DLD1 (cell line): ENCODE data around the gene NOS1AP.
"Not testable (repeated sequence)": the region's sequence is repeated elsewhere in the genome, so short reads cannot be mapped to it uniquely, and the experiment has no call there.

Source experiments
- in situ Hi-C: cut with HindIII; loops from 2 replicates; pipeline ENCODE4 v1.10.0; 2017; ENCODE audit warnings: low sequenced_read_pairs

NOS1AP gene

DNA sequence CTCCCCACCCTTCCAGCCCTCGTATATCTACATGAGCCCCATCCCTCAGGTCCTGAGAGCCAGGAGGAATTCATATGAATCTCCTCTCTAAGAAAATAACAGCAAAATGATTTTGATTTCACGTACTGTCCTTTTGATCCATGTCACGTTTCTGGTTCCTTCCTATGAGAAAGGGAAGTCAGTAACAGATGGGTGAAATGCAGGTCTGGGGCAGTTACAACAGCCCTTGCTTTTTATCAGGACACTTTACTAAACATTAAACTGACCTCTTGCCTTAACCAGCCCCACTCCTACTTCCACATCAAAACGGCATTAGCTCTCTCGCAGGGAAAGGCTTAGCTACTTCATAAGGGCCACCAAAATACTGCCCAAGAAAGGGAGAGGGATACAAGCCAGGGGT is 248.1 kb downstream of the NOS1AP start:
- in situ Hi-C loops = no loop called here

DNA sequence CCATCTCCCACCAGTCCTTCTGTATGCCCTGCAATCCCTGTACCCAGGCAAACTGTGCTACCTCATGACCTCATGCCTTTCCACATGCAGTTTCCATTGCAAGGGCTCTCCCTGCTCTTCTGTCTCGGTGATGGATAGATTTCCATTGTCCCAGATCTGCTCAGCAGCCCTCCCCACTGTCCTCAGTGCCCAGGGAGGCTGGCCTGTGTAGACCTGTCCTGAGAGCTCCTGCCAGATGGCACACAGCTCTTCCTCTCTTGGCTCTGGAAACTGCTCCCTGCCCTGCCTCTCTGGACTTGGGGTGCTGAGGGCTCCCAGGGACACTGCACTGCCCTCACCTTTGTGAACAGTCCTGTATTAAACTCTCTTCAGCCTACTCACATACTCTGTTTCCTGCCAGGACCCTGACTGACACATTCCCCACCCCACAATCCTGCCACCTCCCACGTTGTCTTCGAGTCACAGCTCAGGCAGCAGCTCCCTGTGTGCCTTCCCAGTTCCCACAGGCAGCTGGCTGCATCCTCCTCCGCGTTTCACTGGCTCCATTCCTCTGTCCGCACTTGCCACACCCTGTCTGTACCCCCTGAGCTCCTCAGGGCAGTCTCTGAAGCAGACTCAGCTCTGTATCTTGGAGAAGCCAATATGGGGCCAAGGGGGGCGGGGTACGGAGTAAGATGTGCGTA is 250.1 kb downstream of the NOS1AP start:
- in situ Hi-C loops = no loop called here

DNA sequence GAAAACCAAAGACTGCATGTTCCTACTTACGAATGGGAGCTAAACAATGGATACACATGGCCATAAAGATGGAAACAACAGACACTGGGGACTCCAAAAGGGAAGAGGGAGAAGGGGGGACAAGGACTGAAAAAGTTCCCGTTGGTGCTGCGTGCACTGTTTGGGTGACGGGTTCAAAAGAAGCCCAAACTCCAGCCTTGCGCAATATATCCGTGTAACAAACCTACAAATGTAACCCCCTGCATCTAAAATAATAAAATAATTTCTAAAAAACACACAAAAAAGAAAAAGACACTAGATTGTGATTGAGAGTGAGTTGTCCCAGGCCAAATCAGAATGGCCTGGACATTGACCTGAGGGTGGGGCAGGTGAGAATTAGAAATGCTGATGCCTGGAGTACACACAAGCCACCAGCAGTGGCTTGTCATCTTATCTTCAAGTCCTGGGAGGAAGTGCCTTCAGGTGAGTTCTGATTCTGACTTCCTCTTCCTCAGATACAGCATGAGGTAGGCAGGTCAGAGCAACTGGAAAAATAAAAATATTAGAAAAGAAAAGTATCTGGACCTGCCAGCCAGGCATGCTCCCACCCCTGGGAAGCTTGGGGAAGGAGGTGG is 252.4 kb downstream of the NOS1AP start:
- in situ Hi-C loops = no loop called here

DNA sequence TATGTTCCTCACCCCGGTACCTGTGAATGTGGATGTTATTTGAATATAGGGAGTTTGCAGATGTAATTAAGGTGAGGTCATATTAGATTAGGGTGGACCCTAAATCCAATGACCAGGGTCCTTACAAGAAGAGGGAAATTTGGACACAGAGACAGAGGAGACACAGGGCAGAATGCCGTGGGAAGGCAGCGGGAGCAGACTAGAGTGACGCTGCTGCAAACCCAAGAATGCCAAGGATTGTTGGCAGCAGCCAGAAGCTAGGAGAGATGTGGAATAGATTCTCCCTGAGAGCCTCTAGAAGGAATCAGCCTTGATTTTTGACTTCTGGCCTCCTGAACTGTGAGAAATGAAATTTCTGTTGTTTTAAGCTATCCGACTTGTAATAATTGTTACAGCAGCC is 253.5 kb downstream of the NOS1AP start:
- in situ Hi-C loops = no loop called here

DNA sequence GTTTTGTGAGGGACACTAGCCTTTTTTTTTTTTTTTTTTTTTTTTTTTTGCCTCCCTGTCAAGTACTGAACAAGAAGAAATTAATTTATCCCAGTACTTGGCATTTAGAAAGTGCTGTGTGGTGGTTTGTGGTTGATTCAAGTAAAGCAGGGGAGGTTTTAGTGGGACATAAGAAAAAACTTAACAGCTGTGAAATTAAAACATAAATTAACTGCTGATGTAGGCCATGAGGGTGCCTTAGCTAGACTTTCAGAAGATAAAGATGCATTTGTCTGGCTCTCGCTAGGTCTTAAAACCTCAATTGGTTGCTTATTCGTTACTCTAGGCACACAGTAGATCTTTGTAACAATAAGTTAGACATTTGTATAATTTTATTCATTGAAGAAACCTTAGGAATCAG is 254.9 kb downstream of the NOS1AP start:
- in situ Hi-C loops = no loop called here

DNA sequence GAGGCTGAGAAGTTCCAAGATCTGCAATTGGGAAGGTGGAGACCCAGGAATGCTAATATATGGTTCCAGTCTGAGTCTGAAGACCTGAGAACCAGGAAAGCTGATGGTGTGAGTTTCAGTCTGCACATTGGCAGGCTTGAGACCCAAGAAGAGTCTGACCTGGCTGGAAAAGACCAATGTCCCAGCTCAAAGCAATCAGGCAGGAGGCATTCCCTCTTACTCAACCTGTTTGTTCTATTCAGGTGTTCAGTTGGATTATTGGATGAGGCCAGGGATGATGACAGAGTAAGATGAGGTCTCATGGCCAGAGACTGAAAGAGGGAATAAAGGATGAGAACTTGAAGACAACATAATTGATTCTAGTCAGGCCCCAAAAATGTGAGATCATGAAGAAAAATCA is 257.1 kb downstream of the NOS1AP start:
- in situ Hi-C loops = no loop called here

DNA sequence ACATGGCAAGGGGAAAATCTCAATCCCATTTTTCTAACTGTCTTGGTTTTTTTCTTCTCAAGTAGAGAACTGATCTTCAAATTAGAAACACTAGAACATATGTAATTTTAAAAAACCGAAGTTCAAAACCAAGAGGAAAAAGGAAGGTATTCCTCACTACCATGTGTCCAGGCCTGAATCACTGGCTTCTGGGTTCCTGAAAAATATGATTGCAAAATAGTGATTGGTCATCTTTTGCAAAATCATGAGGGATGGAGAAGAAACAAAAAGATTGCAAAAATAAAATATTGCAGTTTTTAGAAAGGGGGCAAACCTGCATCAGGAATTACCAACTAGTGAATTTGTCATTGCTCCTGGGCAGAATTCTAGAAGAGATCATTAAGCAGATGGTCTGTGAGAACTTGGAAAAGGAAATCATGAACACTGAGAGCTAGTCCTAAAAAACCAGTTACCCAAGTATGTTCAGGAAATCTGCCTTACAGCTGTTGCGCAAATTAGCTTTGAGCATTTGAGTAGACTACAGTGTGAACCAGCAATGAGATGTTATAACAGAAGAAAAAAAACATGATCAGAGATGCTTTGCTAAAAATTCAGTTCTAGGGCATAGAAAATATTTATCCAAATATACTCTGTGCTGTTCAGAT is 257.8 kb downstream of the NOS1AP start:
- in situ Hi-C loops = no loop called here

DNA sequence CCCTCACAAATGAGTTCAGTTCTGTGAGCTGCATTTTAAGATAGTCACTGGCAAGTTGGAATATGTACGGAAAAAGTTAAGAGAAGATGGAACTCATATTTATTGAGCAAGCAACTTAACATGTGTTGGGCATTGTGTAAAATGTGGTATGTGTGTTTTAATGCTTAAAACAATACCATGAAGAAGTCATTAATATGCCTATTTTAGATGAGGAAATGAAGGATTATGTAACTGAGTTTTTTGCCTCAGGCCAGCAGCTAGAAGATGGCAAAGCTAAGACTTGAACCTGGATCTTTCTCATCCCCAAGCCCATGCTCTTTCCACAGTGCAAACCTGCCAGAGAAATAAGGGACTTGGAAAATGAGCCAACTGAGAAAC is 258.3 kb downstream of the NOS1AP start:
- in situ Hi-C loops = no loop called here

DNA sequence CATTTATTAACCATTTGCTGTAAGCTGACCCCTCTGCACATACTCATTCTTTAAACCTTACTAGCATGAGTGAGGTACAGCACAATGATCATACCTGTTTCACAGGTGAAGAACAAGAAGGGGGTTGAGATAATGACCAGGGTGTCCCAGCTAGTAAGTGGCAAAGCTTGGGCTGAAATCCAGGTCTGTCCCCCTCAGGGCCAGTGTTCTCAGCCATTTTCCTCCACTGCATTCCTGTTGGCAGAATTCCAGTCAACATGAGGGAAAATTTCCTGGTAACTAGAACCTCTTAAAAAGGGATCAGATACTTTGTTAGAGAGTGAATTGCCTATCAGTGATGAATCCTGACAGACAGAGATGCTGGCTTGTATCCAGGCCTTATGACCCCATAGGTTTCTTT is 259.0 kb downstream of the NOS1AP start:
- in situ Hi-C loops = no loop called here

DNA sequence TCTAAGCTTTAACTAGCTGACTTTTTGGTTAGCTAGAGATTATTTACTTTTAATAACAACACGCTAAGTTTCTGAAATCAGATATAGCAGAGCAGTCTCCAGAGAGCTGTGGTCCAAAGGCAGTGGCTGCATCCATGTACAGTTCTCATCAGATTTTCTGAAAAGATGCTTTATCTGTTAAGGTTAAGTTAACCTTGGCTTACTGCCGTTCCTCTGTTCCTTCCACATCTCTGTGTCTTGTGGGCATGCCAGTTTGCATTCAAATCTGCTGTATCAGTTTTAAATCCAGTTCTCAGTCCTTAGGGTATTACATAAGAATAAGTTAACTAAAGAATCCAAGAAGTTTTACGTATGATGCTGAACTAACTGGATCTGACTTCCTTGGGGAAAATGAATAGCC is 260.3 kb downstream of the NOS1AP start:
- in situ Hi-C loops = no loop called here

DNA sequence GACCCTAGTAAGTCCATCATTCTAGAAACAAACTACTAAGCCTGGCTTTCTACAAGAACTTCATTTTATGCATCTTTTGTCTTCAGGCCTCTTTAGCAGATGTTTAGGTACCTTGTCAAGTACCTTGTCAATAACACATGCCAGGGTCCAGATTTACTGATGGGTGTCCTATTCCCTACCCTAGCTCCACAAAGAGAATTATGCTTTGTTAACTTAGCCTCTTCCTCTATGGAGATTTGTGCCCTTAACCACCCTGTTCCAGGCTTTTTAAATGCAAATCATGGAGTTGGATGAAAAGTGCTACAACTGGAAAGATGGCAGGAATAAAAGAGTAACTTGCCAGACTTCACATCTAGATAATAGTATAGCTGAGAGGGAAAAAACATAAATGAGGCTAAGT is 264.5 kb downstream of the NOS1AP start:
- in situ Hi-C loops = no loop called here

DNA sequence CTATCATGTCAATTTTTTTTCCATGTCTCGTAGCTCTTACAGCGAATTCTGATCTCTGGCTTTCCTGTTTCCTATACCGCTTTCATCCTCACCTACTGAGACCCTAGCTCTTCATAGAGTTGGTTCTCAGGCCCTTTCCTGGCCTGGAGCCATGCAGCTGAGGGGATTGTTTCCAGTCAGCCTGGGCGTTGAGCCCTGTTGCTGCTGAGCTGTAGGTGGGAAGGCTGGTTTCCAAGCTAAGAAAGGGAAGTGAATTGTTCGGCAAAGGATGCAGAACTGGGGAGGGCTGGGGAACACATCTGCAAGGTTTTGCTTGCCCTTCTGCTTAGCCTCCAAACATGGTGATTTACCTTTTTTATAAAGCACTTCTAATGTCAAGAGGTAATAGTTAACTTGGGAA is 265.6 kb downstream of the NOS1AP start:
- in situ Hi-C loops = no loop called here

DNA sequence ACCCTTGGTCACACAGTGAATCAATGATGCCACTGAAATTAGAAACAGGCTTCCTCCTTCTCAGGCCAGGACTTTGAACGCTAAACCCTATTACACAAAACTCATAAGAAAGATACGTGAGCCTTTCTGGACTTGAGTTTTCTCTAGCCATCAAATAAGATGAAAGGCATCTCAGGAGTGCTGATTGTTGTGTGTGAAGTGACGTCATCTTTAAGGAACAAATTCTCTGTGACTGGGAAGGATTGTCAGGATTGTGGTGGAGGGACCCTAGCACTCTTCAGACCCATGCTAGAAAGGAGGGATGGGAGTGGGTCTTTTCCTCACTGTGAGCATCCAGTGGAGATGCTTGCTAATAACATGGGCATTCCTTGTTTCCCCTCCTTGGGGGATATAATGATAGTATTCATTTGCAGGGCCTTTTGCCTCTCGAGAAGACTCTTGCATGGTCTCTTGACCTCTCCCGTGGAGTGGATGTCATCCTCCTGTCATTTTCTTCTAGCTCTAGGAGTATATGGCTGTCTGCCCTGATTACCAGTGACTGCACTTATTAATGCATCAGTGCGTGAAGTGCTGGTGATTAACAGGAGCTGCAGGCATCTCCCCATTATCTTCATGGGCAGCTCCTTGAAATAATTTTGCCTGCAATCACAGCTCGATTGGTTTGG is 267.3 kb downstream of the NOS1AP start:
- in situ Hi-C loops = no loop called here

DNA sequence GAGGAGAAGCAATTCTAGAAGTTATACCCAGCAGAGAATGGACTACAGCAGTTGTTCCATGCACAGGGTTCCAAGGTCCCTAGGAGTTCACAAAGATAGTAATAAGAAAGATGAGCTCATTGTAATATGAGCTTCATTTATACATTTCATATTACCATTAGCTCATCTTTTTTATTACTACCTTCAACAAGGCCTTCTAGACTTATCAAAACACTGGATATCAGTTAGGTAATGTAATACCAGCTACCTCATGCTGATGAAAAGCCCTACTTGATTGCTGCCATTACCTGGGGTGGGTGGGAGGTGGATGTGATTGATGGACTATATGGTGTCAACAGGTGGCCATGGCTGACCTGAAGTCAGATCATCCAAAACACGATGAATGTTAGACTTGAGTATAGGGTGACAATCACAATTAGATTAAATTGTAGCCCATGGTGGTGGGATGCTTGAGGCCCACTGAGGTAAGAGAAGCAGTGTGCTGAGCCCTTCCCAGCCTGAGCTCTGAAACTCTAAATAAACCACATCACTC is 273.0 kb downstream of the NOS1AP start:
- in situ Hi-C loops = no loop called here

DNA sequence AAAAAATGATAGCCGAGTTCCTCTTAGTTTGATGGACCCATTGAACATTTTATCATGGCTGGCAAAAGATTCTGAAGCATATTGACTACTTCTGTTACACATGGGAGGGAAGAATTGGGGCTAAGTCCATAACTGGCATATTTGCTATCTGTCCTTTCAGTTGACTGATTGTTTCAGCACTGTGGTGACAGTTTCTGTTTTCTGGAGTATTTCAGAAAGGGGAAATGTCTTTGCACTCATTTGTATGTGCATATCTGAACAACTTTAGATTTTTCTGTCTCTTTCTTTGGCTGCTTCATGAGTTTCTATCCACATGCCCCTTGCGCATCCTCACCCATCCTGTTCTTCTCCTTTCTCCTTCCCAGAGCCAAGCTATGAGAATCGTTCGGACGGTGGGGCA is 274.0 kb downstream of the NOS1AP start:
- in situ Hi-C loops = no loop called here

DNA sequence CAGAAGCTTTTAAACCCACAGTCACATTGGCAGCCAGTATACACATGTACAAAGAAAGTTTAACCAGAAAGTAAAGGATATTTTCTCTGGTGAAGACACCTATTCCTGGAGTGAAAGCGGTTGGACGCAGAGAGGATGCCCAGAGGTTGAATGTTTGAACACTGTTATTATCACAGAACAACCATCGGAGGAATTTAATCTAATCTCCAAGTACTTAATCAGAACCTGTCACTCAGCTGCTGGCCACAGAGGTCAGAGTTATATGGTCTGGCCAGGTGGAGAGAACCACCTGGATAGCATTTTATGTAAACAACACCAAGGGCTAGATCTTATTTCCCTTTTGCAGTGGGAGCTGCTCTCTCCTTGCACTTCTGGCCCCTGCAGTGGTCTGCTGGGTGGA is 277.8 kb downstream of the NOS1AP start:
- in situ Hi-C loops = no loop called here

DNA sequence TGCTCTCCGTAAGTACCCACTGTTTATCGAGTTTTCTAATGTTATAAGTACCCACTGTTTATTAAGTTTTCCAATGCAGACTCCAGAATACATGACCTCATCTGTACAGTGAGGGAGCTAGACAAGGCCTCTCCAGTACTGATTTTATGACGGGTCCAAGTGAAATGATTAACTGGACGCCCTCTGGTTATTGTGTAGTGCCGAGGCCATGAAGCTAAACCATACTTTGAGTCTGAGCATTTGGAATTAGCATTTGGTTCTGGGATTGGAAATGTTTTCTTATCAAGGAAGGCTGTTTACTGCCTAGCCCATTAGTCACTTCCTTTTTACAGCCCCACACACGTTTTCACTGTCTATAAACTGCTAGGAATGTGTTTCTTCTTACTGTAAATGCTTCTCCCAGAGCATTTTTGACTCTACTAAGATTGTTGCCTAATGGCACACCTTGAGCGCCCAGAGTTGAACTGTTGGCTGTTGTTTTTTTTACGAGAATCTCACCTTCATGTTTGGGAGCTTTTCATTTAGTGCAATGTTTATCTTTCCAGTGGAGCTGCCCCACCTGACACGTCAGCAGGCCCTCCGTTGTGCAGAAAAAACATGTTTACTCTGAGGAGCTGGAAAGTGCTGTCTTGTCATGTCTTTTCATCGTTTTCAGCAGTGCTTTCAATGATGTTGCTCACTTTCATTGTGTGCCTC is 280.3 kb downstream of the NOS1AP start:
- in situ Hi-C loops = no loop called here

DNA sequence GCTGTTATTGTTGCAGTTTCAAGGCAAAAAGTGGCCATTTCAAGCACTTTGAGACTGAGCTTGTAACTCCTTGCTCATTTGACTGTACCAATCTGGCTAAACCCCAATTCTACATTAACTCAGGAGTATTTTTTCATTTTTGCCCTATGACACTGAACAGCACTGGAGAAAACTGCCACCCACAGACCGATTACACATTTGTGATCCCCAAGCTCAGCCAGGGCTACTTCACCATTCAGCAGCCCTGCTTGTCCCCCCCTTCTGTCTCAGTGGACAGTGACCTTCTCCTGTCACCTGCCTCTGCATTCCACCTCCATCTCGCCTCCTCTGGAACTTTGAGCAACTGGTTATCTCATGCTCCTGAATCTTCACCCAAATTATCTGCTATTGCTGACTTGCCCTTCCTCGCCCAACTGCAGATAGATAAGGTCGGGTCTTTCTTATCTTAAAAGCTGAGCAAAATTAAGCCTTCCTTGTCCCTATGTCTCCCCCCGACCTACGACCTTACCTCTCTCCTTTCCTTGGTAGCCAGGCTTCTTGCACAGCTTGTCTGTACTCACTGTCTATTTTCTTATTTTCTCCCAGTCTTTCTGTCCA is 281.9 kb downstream of the NOS1AP start:
- in situ Hi-C loops = no loop called here

DNA sequence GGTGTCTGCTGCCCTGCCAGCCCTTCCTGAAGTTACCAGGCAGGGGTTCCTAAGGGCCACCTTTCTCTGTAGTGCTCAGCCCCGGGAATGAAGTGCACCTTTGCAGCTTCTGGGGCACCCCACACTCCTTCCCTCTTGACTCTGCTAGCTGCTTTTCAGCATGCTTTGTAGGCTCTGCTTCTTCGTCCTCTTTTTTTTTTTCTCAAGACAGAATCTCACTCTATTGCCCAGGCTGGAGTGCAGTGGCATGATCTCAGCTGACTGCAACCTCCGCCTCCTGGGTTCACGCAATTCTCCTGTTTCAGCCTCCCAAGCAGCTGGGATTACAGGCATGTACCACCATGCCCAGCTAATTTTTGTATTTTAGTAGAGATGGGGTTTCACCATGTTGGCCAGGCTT is 282.4 kb downstream of the NOS1AP start:
- in situ Hi-C loops = not testable (repeated sequence)

DNA sequence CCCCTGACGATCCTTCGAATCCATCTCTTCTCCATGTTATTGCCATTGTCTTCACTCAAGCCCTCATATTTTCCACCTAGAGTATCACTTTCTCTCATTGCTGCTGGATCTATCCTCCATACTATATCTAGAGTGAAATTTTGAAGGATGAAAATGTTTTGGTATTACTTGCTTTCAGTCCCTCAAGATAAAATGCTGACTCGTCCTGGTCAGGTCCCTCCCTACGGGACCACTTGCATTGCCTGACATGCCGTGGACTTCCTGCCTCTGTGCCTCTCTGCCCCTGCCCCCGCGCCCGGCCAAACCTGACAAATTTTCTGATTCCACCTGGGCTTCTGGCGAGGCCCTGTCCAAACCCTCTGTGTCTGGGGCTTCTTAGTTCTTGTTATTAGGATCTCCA is 283.6 kb downstream of the NOS1AP start:
- in situ Hi-C loops = no loop called here

DNA sequence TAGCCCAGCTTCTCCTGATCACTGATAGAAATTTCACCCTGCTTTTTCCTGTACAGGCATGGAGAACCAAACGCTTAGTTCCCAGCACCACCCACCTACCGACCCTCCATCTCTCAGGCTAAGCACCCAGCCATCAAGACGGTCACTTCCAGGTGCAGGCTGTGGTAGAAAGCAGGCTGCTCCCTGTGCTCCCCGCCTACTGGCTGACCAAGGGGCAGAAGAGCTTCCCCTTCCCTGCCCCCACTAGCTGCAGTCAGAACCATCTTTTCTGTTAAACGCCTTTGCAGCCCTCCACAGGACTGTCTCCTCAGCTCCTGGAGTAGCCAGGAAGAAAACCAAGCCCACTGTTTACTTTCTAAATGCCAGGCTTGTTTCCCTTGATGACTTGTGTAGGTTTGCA is 284.2 kb downstream of the NOS1AP start:
- in situ Hi-C loops = no loop called here
